HepG2 (cell line): ENCODE results near the gene MCEE. TPM values are rescaled to one million over a fixed set of nuclear protein-coding genes. Genes with fewer than 3 reads are reported as not detected.
A peak's percentile ranks its signal among the peaks of the same experiment; 100 is the strongest.

Experiments
- DDIT3 ChIP-seq: sonication (generic); formaldehyde crosslinking; IDR thresholded peaks from 2 replicates; pipeline ENCODE4 v1.4.0; 2020; ENCODE audit warnings: mild to moderate bottlenecking, missing genetic modification reagents
- MED8 ChIP-seq: sonication (generic); formaldehyde crosslinking; IDR thresholded peaks from 2 replicates; pipeline ENCODE4 v1.8.1; 2023; ENCODE audit warnings: mild to moderate bottlenecking, missing genetic modification reagents; ENCODE audit not compliant: insufficient replicate concordance
- NFE2L1 ChIP-seq: sonication (generic); formaldehyde crosslinking; IDR thresholded peaks from 2 replicates; pipeline ENCODE4 v1.4.0; 2020; ENCODE audit warnings: missing genetic modification reagents, mild to moderate bottlenecking, borderline replicate concordance
- NFRKB ChIP-seq: fragments of 450-650 bp; IDR thresholded peaks from 2 replicates; pipeline ENCODE4 v1.6.1; 2017
- POGK ChIP-seq: sonication (generic); formaldehyde crosslinking; conservative IDR thresholded peaks from 2 replicates; pipeline ENCODE4 v1.8.0; 2022; ENCODE audit warnings: mild to moderate bottlenecking, moderate library complexity, missing genetic modification reagents
- RAD51 ChIP-seq: fragments of 450-650 bp; IDR thresholded peaks from 2 replicates; pipeline ENCODE4 v1.6.1; 2016; ENCODE audit warnings: borderline replicate concordance
- SMAD1 ChIP-seq: sonication (generic); formaldehyde crosslinking; IDR thresholded peaks from 2 replicates; pipeline ENCODE4 v1.4.0; 2020; ENCODE audit warnings: missing genetic modification reagents, low read depth, mild to moderate bottlenecking, borderline replicate concordance
- SNAPC2 ChIP-seq: sonication (generic); formaldehyde crosslinking; IDR thresholded peaks from 2 replicates; pipeline ENCODE4 v1.8.1; 2022; ENCODE audit warnings: mild to moderate bottlenecking, missing genetic modification reagents
- TCF12 ChIP-seq, 2 experiments: fragments of 450-650 bp in 1 of 2; sonication (generic) in 1 of 2; formaldehyde crosslinking in 1 of 2; IDR thresholded peaks; 2 replicates each; pipeline versions ENCODE4 v1.6.1 to v1.8.0; 2017 to 2022; ENCODE audit warnings: antibody characterized with exemption in 1 of 2, mild to moderate bottlenecking in 1 of 2, missing genetic modification reagents in 1 of 2, moderate library complexity in 1 of 2
- THYN1 ChIP-seq: sonication (generic); formaldehyde crosslinking; IDR thresholded peaks from 2 replicates; pipeline ENCODE4 v1.8.1; 2023; ENCODE audit warnings: low read depth, mild to moderate bottlenecking, moderate library complexity, missing genetic modification reagents, borderline replicate concordance
- TSC22D2 ChIP-seq: sonication (generic); formaldehyde crosslinking; IDR thresholded peaks from 2 replicates; pipeline ENCODE4 v1.5.1; 2020; ENCODE audit warnings: missing genetic modification reagents, mild to moderate bottlenecking, borderline replicate concordance
- ZBTB2 ChIP-seq: sonication (generic); formaldehyde crosslinking; IDR thresholded peaks from 2 replicates; pipeline ENCODE4 v1.8.0; 2022; ENCODE audit warnings: low read depth, missing genetic modification reagents
- ZNF17 ChIP-seq: sonication (generic); formaldehyde crosslinking; IDR thresholded peaks from 2 replicates; pipeline ENCODE4 v1.5.0; 2020; ENCODE audit warnings: mild to moderate bottlenecking, missing genetic modification reagents
- ZNF543 ChIP-seq: sonication (generic); formaldehyde crosslinking; IDR thresholded peaks from 2 replicates; pipeline ENCODE4 v1.4.0; 2020; ENCODE audit warnings: mild to moderate bottlenecking, missing genetic modification reagents
- ZNF878 ChIP-seq: sonication (generic); formaldehyde crosslinking; IDR thresholded peaks from 2 replicates; pipeline ENCODE4 v1.8.1; 2023; ENCODE audit warnings: mild to moderate bottlenecking, missing genetic modification reagents, moderate library complexity
- polyA plus RNA-seq, 8 experiments: library from polyadenylated mRNA; depleted of rRNA in 3 of 8; stranded (reverse) in 7 of 8; unstranded in 1 of 8; fragments of >200 nt; fragmentation: Illumina TruSeq in 4 of 8; extraction: Trizol in 4 of 8; gene quantifications; 2 replicates each; pipeline versions ENCODE4 v1.2.1 to v1.2.3, GENCODE V29; 2011 to 2016; ENCODE audit warnings: low read depth in 4 of 8, missing spikeins in 1 of 8, mixed read lengths in 1 of 8; ENCODE audit not compliant: insufficient read depth in 1 of 8
- total RNA-seq, 5 experiments: library from RNA; depleted of rRNA; stranded (reverse); fragments of >200 nt; fragmentation: Illumina TruSeq; extraction: Trizol; gene quantifications; 2 replicates each; pipeline ENCODE4 v1.2.3, GENCODE V29; 2016; ENCODE audit warnings: low read depth in 1 of 5
- TF ChIP-seq, protein P1 (sequence below): sonication (generic); formaldehyde crosslinking; IDR thresholded peaks from 2 replicates; pipeline ENCODE4 v1.4.0; 2020; ENCODE audit warnings: missing genetic modification reagents, mild to moderate bottlenecking, borderline replicate concordance
- TF ChIP-seq, protein P2 (sequence below): IDR thresholded peaks from 2 replicates; pipeline ENCODE4 v1.6.1; 2012; ENCODE audit warnings: low read length, improper control_type of control experiment

MCEE gene
- total and polyA plus RNA-seq, 2 of the 13 experiments (the other 11 are each of a cell fraction or from before 2014, with no cell fraction given): 32.0 to 66.9 TPM

DNA sequence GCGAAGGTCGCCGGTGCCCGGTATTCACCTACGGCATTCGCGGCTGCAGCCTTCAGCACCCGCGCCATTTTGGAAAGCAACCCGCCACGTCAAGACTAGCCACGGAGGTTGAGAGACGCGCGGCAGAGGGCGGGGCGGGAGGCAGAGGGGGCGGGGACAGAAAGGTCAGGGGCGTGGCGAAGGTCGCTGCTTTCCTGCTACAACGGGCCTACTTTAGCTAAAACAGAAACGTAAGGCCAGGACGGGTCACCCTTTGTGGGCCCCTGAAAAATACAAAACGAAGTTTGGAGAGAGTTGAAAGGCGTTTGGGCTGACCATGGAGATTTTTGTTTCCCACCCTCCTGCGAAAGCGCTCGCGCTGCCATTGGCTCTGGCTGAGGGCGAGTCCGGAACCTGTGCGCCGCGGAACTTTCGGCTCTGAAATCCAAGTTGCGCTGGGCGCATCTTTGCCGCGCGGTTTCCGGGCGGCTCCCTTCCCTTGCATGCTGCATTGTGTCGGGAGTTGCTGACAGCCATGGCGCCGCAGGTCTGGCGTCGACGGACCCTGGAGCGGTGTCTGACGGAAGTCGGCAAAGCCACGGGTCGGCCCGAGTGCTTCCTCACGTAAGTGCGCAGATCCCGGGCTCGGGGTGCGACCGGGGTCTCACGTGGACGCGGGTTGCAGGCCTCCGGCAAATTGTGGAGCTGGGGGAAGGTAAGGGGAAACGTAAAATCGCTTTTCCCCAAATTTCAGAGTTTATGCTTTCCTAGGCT, at the start of gene MCEE, which contains the start of gene MPHOSPH10 (continued):
- TF ChIP-seq TCF12 (IDR thresholded peaks at IDR 0.05): no peak
- peak; percentile 79; the same call in 1 of the 2 replicates for TF ChIP-seq TCF12 (CRISPR knock-in tag; IDR thresholded peaks at IDR 0.05)
- peak; percentile 92 for TF ChIP-seq ZNF543 (CRISPR knock-in tag)
- no peak for TF ChIP-seq NFRKB
- peak; percentile 93 for TF ChIP-seq NFE2L1
- peak; percentile 76; the same call in 1 of the 2 replicates for TF ChIP-seq SNAPC2 (CRISPR knock-in tag)
- peak; percentile 93 for TF ChIP-seq ZNF17
- TF ChIP-seq, protein P1, sequence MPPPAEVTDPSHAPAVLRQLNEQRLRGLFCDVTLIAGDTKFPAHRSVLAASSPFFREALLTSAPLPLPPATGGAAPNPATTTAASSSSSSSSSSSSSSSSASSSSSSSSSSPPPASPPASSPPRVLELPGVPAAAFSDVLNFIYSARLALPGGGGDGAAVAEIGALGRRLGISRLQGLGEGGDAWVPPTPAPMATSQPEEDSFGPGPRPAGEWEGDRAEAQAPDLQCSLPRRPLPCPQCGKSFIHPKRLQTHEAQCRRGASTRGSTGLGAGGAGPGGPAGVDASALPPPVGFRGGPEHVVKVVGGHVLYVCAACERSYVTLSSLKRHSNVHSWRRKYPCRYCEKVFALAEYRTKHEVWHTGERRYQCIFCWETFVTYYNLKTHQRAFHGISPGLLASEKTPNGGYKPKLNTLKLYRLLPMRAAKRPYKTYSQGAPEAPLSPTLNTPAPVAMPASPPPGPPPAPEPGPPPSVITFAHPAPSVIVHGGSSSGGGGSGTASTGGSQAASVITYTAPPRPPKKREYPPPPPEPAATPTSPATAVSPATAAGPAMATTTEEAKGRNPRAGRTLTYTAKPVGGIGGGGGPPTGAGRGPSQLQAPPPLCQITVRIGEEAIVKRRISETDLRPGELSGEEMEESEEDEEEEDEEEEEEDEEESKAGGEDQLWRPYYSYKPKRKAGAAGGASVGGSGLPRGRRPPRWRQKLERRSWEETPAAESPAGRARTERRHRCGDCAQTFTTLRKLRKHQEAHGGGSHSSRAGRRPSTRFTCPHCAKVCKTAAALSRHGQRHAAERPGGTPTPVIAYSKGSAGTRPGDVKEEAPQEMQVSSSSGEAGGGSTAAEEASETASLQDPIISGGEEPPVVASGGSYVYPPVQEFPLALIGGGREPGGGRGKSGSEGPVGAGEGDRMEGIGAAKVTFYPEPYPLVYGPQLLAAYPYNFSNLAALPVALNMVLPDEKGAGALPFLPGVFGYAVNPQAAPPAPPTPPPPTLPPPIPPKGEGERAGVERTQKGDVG (CRISPR knock-in tag): peak; percentile 83; the same call in 1 of the 2 replicates
- TF ChIP-seq ZNF878 (CRISPR knock-in tag): peak; percentile 93
- no peak for TF ChIP-seq THYN1 (CRISPR knock-in tag)
- TF ChIP-seq MED8 (CRISPR knock-in tag): peak; percentile 85
- TF ChIP-seq, protein P2, sequence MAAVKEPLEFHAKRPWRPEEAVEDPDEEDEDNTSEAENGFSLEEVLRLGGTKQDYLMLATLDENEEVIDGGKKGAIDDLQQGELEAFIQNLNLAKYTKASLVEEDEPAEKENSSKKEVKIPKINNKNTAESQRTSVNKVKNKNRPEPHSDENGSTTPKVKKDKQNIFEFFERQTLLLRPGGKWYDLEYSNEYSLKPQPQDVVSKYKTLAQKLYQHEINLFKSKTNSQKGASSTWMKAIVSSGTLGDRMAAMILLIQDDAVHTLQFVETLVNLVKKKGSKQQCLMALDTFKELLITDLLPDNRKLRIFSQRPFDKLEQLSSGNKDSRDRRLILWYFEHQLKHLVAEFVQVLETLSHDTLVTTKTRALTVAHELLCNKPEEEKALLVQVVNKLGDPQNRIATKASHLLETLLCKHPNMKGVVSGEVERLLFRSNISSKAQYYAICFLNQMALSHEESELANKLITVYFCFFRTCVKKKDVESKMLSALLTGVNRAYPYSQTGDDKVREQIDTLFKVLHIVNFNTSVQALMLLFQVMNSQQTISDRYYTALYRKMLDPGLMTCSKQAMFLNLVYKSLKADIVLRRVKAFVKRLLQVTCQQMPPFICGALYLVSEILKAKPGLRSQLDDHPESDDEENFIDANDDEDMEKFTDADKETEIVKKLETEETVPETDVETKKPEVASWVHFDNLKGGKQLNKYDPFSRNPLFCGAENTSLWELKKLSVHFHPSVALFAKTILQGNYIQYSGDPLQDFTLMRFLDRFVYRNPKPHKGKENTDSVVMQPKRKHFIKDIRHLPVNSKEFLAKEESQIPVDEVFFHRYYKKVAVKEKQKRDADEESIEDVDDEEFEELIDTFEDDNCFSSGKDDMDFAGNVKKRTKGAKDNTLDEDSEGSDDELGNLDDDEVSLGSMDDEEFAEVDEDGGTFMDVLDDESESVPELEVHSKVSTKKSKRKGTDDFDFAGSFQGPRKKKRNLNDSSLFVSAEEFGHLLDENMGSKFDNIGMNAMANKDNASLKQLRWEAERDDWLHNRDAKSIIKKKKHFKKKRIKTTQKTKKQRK: no peak
- peak; percentile 98 for TF ChIP-seq POGK (CRISPR knock-in tag)
- no peak for TF ChIP-seq DDIT3 (CRISPR knock-in tag)
- TF ChIP-seq SMAD1 (CRISPR knock-in tag): peak; percentile 94
- TF ChIP-seq RAD51: no peak
- peak; percentile 61; the same call in 1 of the 2 replicates for TF ChIP-seq ZBTB2 (CRISPR knock-in tag)
- peak; percentile 72; the same call in 1 of the 2 replicates for TF ChIP-seq TSC22D2 (CRISPR knock-in tag)
